ENCODE measurements around the gene CCDC93.
"Not testable (repeated sequence)": the region's sequence is repeated elsewhere in the genome, so short reads cannot be mapped to it uniquely, and the experiment has no call there.

The CCDC93 gene

GRCh38 chr2:117936871-117937428 is 76.9 kb downstream of the CCDC93 start:
- no peak for DNase-seq (ENCODE audit: low read depth)

GRCh38 chr2:117935954-117936353 is 77.9 kb downstream of the CCDC93 start:
- no peaks in the 10 kb centered on the region for H3K27me3 ChIP-seq (replicated peaks; ENCODE audit: control insufficient read depth, insufficient read depth, low read length)
- no peaks in the 10 kb centered on the region for H3K9me3 ChIP-seq (ENCODE audit: control insufficient read depth, low read length)
- DNase-seq (ENCODE audit: low read depth): no peak
- H3K36me3 ChIP-seq (ENCODE audit: control insufficient read depth, insufficient read depth, low read length, severe bottlenecking): peaks cover 96% of the 10 kb centered on the region
- H3K4me3 ChIP-seq (ENCODE audit: low read length): no peak overlapping the region
- H3K9ac ChIP-seq (ENCODE audit: low read length): peak overlapping the region; percentile 28
- H3K4me1 ChIP-seq (ENCODE audit: control insufficient read depth, insufficient read depth, low read length): peaks cover 19% of the 10 kb centered on the region

More at GRCh38 chr2:117936871-117937428, 76.9 kb downstream of the CCDC93 start:
- H3K27me3 ChIP-seq (replicated peaks; ENCODE audit: control insufficient read depth, insufficient read depth, low read length): no peaks in the 10 kb centered on the region
- H3K4me1 ChIP-seq (ENCODE audit: control insufficient read depth, insufficient read depth, low read length): peaks cover 19% of the 10 kb centered on the region
- H3K4me3 ChIP-seq (ENCODE audit: low read length): no peak overlapping the region
- H3K9ac ChIP-seq (ENCODE audit: low read length): no peak overlapping the region
- no peaks in the 10 kb centered on the region for H3K9me3 ChIP-seq (ENCODE audit: control insufficient read depth, low read length)
- H3K36me3 ChIP-seq (ENCODE audit: control insufficient read depth, insufficient read depth, low read length, severe bottlenecking): peaks cover 95% of the 10 kb centered on the region

GRCh38 chr2:117935456-117935855 is 78.4 kb downstream of the CCDC93 start:
- Histone ChIP-seq H3K4me3 (ENCODE audit: low read length) (no peak overlapping the region), H3K9ac (ENCODE audit: low read length) (peak overlapping the region; percentile 28), H3K9me3 (ENCODE audit: control insufficient read depth, low read length) (no peaks in the 10 kb centered on the region), H3K36me3 (ENCODE audit: control insufficient read depth, insufficient read depth, low read length, severe bottlenecking) (peaks cover 96% of the 10 kb centered on the region), H3K27me3 (replicated peaks; ENCODE audit: control insufficient read depth, insufficient read depth, low read length) (no peaks in the 10 kb centered on the region), H3K4me1 (ENCODE audit: control insufficient read depth, insufficient read depth, low read length) (peaks cover 15% of the 10 kb centered on the region)
- no peak for DNase-seq (ENCODE audit: low read depth)

- Histone ChIP-seq H3K9me3 (ENCODE audit: control insufficient read depth, low read length) (no peaks in the 10 kb centered on the region), H3K4me3 (ENCODE audit: low read length) (no peak overlapping the region), H3K4me1 (ENCODE audit: control insufficient read depth, insufficient read depth, low read length) (peaks cover 11% of the 10 kb centered on the region), H3K27me3 (replicated peaks; ENCODE audit: control insufficient read depth, insufficient read depth, low read length) (no peaks in the 10 kb centered on the region), H3K36me3 (ENCODE audit: control insufficient read depth, insufficient read depth, low read length, severe bottlenecking) (peaks cover 95% of the 10 kb centered on the region), H3K9ac (ENCODE audit: low read length) (no peak overlapping the region)
- DNase-seq (ENCODE audit: low read depth): no peak
These were observed 80.0 kb downstream of the CCDC93 start for GRCh38 chr2:117933884-117934354.

- peaks cover 7% of the 10 kb centered on the region for H3K4me1 ChIP-seq (ENCODE audit: control insufficient read depth, insufficient read depth, low read length)
- H3K36me3 ChIP-seq (ENCODE audit: control insufficient read depth, insufficient read depth, low read length, severe bottlenecking): peaks cover 77% of the 10 kb centered on the region
These were observed 81.9 kb downstream of the CCDC93 start for GRCh38 chr2:117931978-117932377.

GRCh38 chr2:117931266-117931665 is 82.6 kb downstream of the CCDC93 start:
- Histone ChIP-seq H3K4me1 (ENCODE audit: control insufficient read depth, insufficient read depth, low read length) (peaks cover under 1% of the 10 kb centered on the region), H3K9me3 (ENCODE audit: control insufficient read depth, low read length) (no peaks in the 10 kb centered on the region), H3K27me3 (replicated peaks; ENCODE audit: control insufficient read depth, insufficient read depth, low read length) (no peaks in the 10 kb centered on the region), H3K4me3 (ENCODE audit: low read length) (no peak overlapping the region), H3K36me3 (ENCODE audit: control insufficient read depth, insufficient read depth, low read length, severe bottlenecking) (peaks cover 71% of the 10 kb centered on the region), H3K9ac (ENCODE audit: low read length) (no peak overlapping the region)
- DNase-seq (ENCODE audit: low read depth): no peak

More at GRCh38 chr2:117931978-117932377, 81.9 kb downstream of the CCDC93 start:
- Histone ChIP-seq H3K9me3 (ENCODE audit: control insufficient read depth, low read length) (no peaks in the 10 kb centered on the region), H3K4me3 (ENCODE audit: low read length) (no peak overlapping the region), H3K27me3 (replicated peaks; ENCODE audit: control insufficient read depth, insufficient read depth, low read length) (no peaks in the 10 kb centered on the region), H3K9ac (ENCODE audit: low read length) (no peak overlapping the region)
- DNase-seq (ENCODE audit: low read depth): no peak

GRCh38 chr2:117930775-117931174 is 83.1 kb downstream of the CCDC93 start:
- H3K27me3 ChIP-seq (replicated peaks; ENCODE audit: control insufficient read depth, insufficient read depth, low read length): no peaks in the 10 kb centered on the region
- peaks cover 67% of the 10 kb centered on the region for H3K36me3 ChIP-seq (ENCODE audit: control insufficient read depth, insufficient read depth, low read length, severe bottlenecking)
- H3K9ac ChIP-seq (ENCODE audit: low read length): no peak overlapping the region
- H3K9me3 ChIP-seq (ENCODE audit: control insufficient read depth, low read length): no peaks in the 10 kb centered on the region
- H3K4me3 ChIP-seq (ENCODE audit: low read length): no peak overlapping the region
- H3K4me1 ChIP-seq (ENCODE audit: control insufficient read depth, insufficient read depth, low read length): no peaks in the 10 kb centered on the region
- DNase-seq (ENCODE audit: low read depth): no peak

- not testable (repeated sequence) for H3K4me3 ChIP-seq (ENCODE audit: low read length); H3K4me1 ChIP-seq (ENCODE audit: control insufficient read depth, insufficient read depth, low read length); H3K27me3 ChIP-seq (replicated peaks; ENCODE audit: control insufficient read depth, insufficient read depth, low read length); H3K9me3 ChIP-seq (ENCODE audit: control insufficient read depth, low read length); H3K9ac ChIP-seq (ENCODE audit: low read length); DNase-seq (ENCODE audit: low read depth)
- H3K36me3 ChIP-seq (ENCODE audit: control insufficient read depth, insufficient read depth, low read length, severe bottlenecking): peaks cover 50% of the 10 kb centered on the region
These were observed 90.4 kb downstream of the CCDC93 start for GRCh38 chr2:117923471-117923870.

- no peak overlapping the region for H3K4me3 ChIP-seq (ENCODE audit: low read length)
- peaks cover 67% of the 10 kb centered on the region for H3K36me3 ChIP-seq (ENCODE audit: control insufficient read depth, insufficient read depth, low read length, severe bottlenecking)
- no peaks in the 10 kb centered on the region for H3K4me1 ChIP-seq (ENCODE audit: control insufficient read depth, insufficient read depth, low read length)
- H3K27me3 ChIP-seq (replicated peaks; ENCODE audit: control insufficient read depth, insufficient read depth, low read length): no peaks in the 10 kb centered on the region
- no peaks in the 10 kb centered on the region for H3K9me3 ChIP-seq (ENCODE audit: control insufficient read depth, low read length)
- no peak for DNase-seq (ENCODE audit: low read depth)
- no peak overlapping the region for H3K9ac ChIP-seq (ENCODE audit: low read length)
These were observed 92.3 kb downstream of the CCDC93 start for GRCh38 chr2:117921520-117921919.

- Histone ChIP-seq H3K9ac (ENCODE audit: low read length) (no peak overlapping the region), H3K27me3 (replicated peaks; ENCODE audit: control insufficient read depth, insufficient read depth, low read length) (no peaks in the 10 kb centered on the region), H3K4me1 (ENCODE audit: control insufficient read depth, insufficient read depth, low read length) (no peaks in the 10 kb centered on the region), H3K4me3 (ENCODE audit: low read length) (no peak overlapping the region), H3K9me3 (ENCODE audit: control insufficient read depth, low read length) (no peaks in the 10 kb centered on the region), H3K36me3 (ENCODE audit: control insufficient read depth, insufficient read depth, low read length, severe bottlenecking) (peaks cover 71% of the 10 kb centered on the region)
- DNase-seq (ENCODE audit: low read depth): no peak
These were observed 95.3 kb downstream of the CCDC93 start for GRCh38 chr2:117918608-117919007.

- no peaks in the 10 kb centered on the region for H3K27me3 ChIP-seq (replicated peaks; ENCODE audit: control insufficient read depth, insufficient read depth, low read length)
- peaks cover 60% of the 10 kb centered on the region for H3K36me3 ChIP-seq (ENCODE audit: control insufficient read depth, insufficient read depth, low read length, severe bottlenecking)
- H3K9me3 ChIP-seq (ENCODE audit: control insufficient read depth, low read length): no peaks in the 10 kb centered on the region
- H3K9ac ChIP-seq (ENCODE audit: low read length): no peak overlapping the region
- H3K4me1 ChIP-seq (ENCODE audit: control insufficient read depth, insufficient read depth, low read length): no peaks in the 10 kb centered on the region
- no peak overlapping the region for H3K4me3 ChIP-seq (ENCODE audit: low read length)
- DNase-seq (ENCODE audit: low read depth): peak; percentile 5
These were observed 96.5 kb downstream of the CCDC93 start for GRCh38 chr2:117917223-117917917.
